ENCODE measurements around the gene RGS3. TPM values are rescaled to one million over a fixed set of nuclear protein-coding genes. Genes with fewer than 3 reads are reported as not detected.

RGS3 gene
- total and polyA plus RNA-seq, 11 donors: 93.4 to 214 (median 134) TPM

- H3K4me1 ChIP-seq: peaks cover 0 to 65% (median 50%) of the 10 kb centered on the region in 12 donors
- no peak for TF ChIP-seq POLR2A (IDR thresholded peaks at IDR 0.05)
- no peak for TF ChIP-seq CTCF (IDR thresholded peaks at IDR 0.05)
- H3K4me3 ChIP-seq: no peak overlapping the region
- DNase-seq (peak in 3 of 5 donors; percentile 50 to 60 (median 59)), ATAC-seq (peak in 2 of 4 donors; percentile 20 to 22)
- H3K36me3 ChIP-seq: no peaks in the 10 kb centered on the region
- intact Hi-C loops (cut with DNase I): no loop called here
- no peaks in the 10 kb centered on the region for H3K9me3 ChIP-seq
- WGBS, 4 donors: 44 to 69% (median 57%) methylated on average over 9 of the region's 9 CpGs
- peak overlapping the region in 5 of 12 donors; percentile 26 to 64 (median 49) for H3K27ac ChIP-seq
- no peaks in the 10 kb centered on the region for H3K27me3 ChIP-seq
Observed at GRCh38 chr9:113624721-113625120, 161.2 kb downstream of the RGS3 start.

GRCh38 chr9:113625486-113625885 lies 162.0 kb downstream of the RGS3 start:
- WGBS, 4 donors: 93 to 100% (median 97%) methylated on average over 1 to 8 of the region's 8 CpGs
- no peaks in the 10 kb centered on the region for H3K27me3 ChIP-seq
- intact Hi-C loops (cut with DNase I): no loop called here
- H3K27ac ChIP-seq: peak overlapping the region in 4 of 12 donors; percentile 30 to 69 (median 58)
- no peak for DNase-seq
- ATAC-seq: no peak
- H3K4me3 ChIP-seq: no peak overlapping the region
- TF ChIP-seq POLR2A (IDR thresholded peaks at IDR 0.05) (no peak), CTCF (IDR thresholded peaks at IDR 0.05) (no peak)
- H3K4me1 ChIP-seq: peaks cover 0 to 58% (median 43%) of the 10 kb centered on the region in 12 donors
- H3K36me3 ChIP-seq: no peaks in the 10 kb centered on the region
- no peaks in the 10 kb centered on the region for H3K9me3 ChIP-seq

- Histone ChIP-seq H3K27ac (peak overlapping the region in 9 of 12 donors; percentile 18 to 74 (median 65)), H3K36me3 (no peaks in the 10 kb centered on the region), H3K9me3 (no peaks in the 10 kb centered on the region), H3K4me3 (no peak overlapping the region), H3K4me1 (peaks cover 0 to 52% (median 32%) of the 10 kb centered on the region in 12 donors), H3K27me3 (no peaks in the 10 kb centered on the region)
- peak; percentile 54 to 69 (median 68) for DNase-seq
- TF ChIP-seq CTCF (IDR thresholded peaks at IDR 0.05): no peak
- TF ChIP-seq POLR2A (IDR thresholded peaks at IDR 0.05): no peak
- WGBS, 4 donors: 49 to 59% (median 54%) methylated on average over 8 of the region's 8 CpGs
- intact Hi-C loops (cut with DNase I): loop anchor here in 2 of 10 donors (2.0 kb wide), 2 partner anchors 14 to 22 kb away; no protein-coding TSS in a partner anchor
- ATAC-seq: peak; percentile 38 to 73 (median 61)
Observed at GRCh38 chr9:113626735-113627495, 163.4 kb downstream of the RGS3 start.

- Histone ChIP-seq H3K27me3 (no peaks in the 10 kb centered on the region), H3K27ac (no peak overlapping the region), H3K4me3 (no peak overlapping the region), H3K4me1 (peaks cover 0 to 46% (median 22%) of the 10 kb centered on the region in 12 donors), H3K9me3 (no peaks in the 10 kb centered on the region), H3K36me3 (no peaks in the 10 kb centered on the region)
- TF ChIP-seq POLR2A (IDR thresholded peaks at IDR 0.05) (no peak), CTCF (IDR thresholded peaks at IDR 0.05) (no peak)
- 96 to 98% (median 97%) methylated on average over 4 of the region's 4 CpGs for WGBS, 4 donors
- intact Hi-C loops (cut with DNase I): no loop called here
- DNase-seq (peak in 1 of 5 donors; percentile 2), ATAC-seq (no peak)
Observed at GRCh38 chr9:113628621-113629020, 165.1 kb downstream of the RGS3 start.
